Panc1 (cell line): ENCODE results near the gene PAFAH1B2.

ENCODE experiments used
- CTCF ChIP-seq: fragments of 450-650 bp; IDR thresholded peaks from 2 replicates; pipeline ENCODE4 v1.5.1; 2017; ENCODE audit warnings: mild to moderate bottlenecking
- REST ChIP-seq, 2 experiments: IDR thresholded peaks; 2 replicates each; pipeline ENCODE4 v1.6.1; 2011 to 2012; ENCODE audit warnings: low read depth in 2 of 2, control low read depth in 1 of 2, low read length in 1 of 2, mild to moderate bottlenecking in 1 of 2, moderate library complexity in 1 of 2; ENCODE audit not compliant: insufficient read depth in 1 of 2
- SIN3A ChIP-seq: IDR thresholded peaks from 2 replicates; pipeline ENCODE4 v1.6.1; 2012; ENCODE audit warnings: low read depth, mild to moderate bottlenecking, low read length, moderate library complexity, borderline replicate concordance; ENCODE audit not compliant: insufficient read depth

- TF ChIP-seq REST (IDR thresholded peaks at IDR 0.05; ENCODE audit: insufficient read depth in 1 of 2, low read depth in 2 of 2, low read length in 1 of 2) (no peak), CTCF (no peak), SIN3A (no peak)
Observed at GRCh38 chr11:117187799-117188481, 43.9 kb downstream of the PAFAH1B2 start.
